HCT116 (cell line): ENCODE results near the gene CACNB2. TPM values are rescaled to one million over a fixed set of nuclear protein-coding genes. Genes with fewer than 3 reads are reported as not detected.

ENCODE experiments used
- ATAC-seq: fragments of 200-7000 bp; cut with Tn5 transposase; 2 replicates; pipeline ENCODE4 v1.9.1; 2020; ENCODE audit warnings: mild to moderate bottlenecking, moderate library complexity
- BruUV-seq: library from RNA; stranded (reverse); fragments of 400-500 nt; replicated peaks from 2 replicates; lab custom pipeline; 2021; lab: Mats Ljungman, UMichigan
- CTCF ChIA-PET: fragments of 300-600 bp; sonication (Branson Sonifier 250); formaldehyde crosslinking; loops from one replicate; lab custom pipeline; 2021; ENCODE audit warnings: antibody characterized with exemption; lab: Charles Lee
- POLR2A ChIA-PET: fragments of 300-600, 350-600 bp; sonication (Branson Sonifier 250); formaldehyde crosslinking; loops from one replicate; lab custom pipeline; 2021; ENCODE audit warnings: antibody characterized with exemption; lab: Charles Lee
- RAD21 ChIA-PET, 2 experiments: fragments of 300-600 bp; sonication (Branson Sonifier 250); formaldehyde crosslinking; loops; one replicate each; lab custom pipeline; 2023; ENCODE audit warnings: low total read pairs in 2 of 2; ENCODE audit not compliant: uncharacterized antibody in 2 of 2, unreplicated experiment in 2 of 2, low non-redundant PET in 1 of 2; lab: Charles Lee
- DNase-seq: peaks from one replicate; pipeline ENCODE4 v3.0.0-alpha.2; 2010; ENCODE audit warnings: low read depth, low spot score
- H2AFZ ChIP-seq: fragments of 200-600 bp; shearing (Covaris generic), sonication (generic); 2 replicates; pipeline ENCODE4 v1.6.1; 2017; ENCODE audit warnings: low read depth, mixed run types, mixed read lengths, antibody characterized with exemption, low read length; ENCODE audit not compliant: poor library complexity, severe bottlenecking
- H3K27ac ChIP-seq: 2 replicates; pipeline ENCODE4 v1.5.1; 2012; ENCODE audit warnings: low read depth, low read length
- H3K27me3 ChIP-seq: fragments of 200-600 bp; sonication (generic); 2 replicates; pipeline ENCODE4 v1.6.1; 2016; ENCODE audit warnings: mixed run types, low read length, mixed read lengths; ENCODE audit not compliant: insufficient read depth
- H3K36me3 ChIP-seq, 2 experiments: fragments of 200-500 bp in 1 of 2; fragments of 200-600 bp in 1 of 2; sonication (Bioruptor generic) in 1 of 2; sonication (generic) in 1 of 2; 2 replicates each; pipeline versions ENCODE4 v1.5.1 to v1.6.1; 2014 to 2016; ENCODE audit warnings: low read length in 2 of 2, inconsistent platforms in 1 of 2, mixed read lengths in 1 of 2, mixed run types in 1 of 2; ENCODE audit not compliant: insufficient read depth in 2 of 2, control insufficient read depth in 1 of 2
- H3K4me1 ChIP-seq, 2 experiments: fragments of 200-600 bp in 1 of 2; sonication (generic) in 1 of 2; 2 replicates each; pipeline versions ENCODE4 v1.5.1 to v1.6.1; 2012 to 2017; ENCODE audit warnings: low read length in 2 of 2, inconsistent platforms in 1 of 2, mild to moderate bottlenecking in 1 of 2, mixed read lengths in 1 of 2, mixed run types in 1 of 2, moderate library complexity in 1 of 2; ENCODE audit not compliant: insufficient read depth in 2 of 2, control insufficient read depth in 1 of 2
- H3K4me2 ChIP-seq: fragments of 200-600 bp; sonication (generic); 2 replicates; pipeline ENCODE4 v1.6.1; 2017; ENCODE audit warnings: mixed run types, low read length, mixed read lengths
- H3K4me3 ChIP-seq, 2 experiments: fragments of 200-600 bp in 1 of 2; sonication (generic) in 1 of 2; replicated peaks in 1 of 2; 2 replicates each; pipeline ENCODE4 v1.5.1; 2011 to 2016; ENCODE audit warnings: low read length in 2 of 2, control low read depth in 1 of 2, low read depth in 1 of 2, mild to moderate bottlenecking in 1 of 2, mixed read lengths in 1 of 2, mixed run types in 1 of 2
- H3K79me2 ChIP-seq: fragments of 200-600 bp; sonication (generic); 2 replicates; pipeline ENCODE4 v1.6.1; 2017; ENCODE audit warnings: mild to moderate bottlenecking, mixed run types, low read length, moderate library complexity, mixed read lengths; ENCODE audit not compliant: insufficient read depth
- H3K9ac ChIP-seq: fragments of 200-600 bp; sonication (generic); 2 replicates; pipeline ENCODE4 v1.6.1; 2016; ENCODE audit warnings: low read length, mixed read lengths
- H3K9me2 ChIP-seq: fragments of 200-600 bp; sonication (generic), shearing (Covaris generic); 2 replicates; pipeline ENCODE4 v1.6.1; 2017; ENCODE audit warnings: mixed run types, mild to moderate bottlenecking, moderate library complexity; ENCODE audit not compliant: insufficient read depth
- H3K9me3 ChIP-seq, 2 experiments: fragments of 200-500 bp in 1 of 2; fragments of 200-600 bp in 1 of 2; sonication (Bioruptor generic) in 1 of 2; sonication (generic) in 1 of 2; 2 replicates each; pipeline ENCODE4 v1.6.1; 2014 to 2017; ENCODE audit warnings: low read length in 2 of 2, mixed read lengths in 2 of 2, inconsistent platforms in 1 of 2, low read depth in 1 of 2, mild to moderate bottlenecking in 1 of 2, mixed run types in 1 of 2, moderate library complexity in 1 of 2; ENCODE audit not compliant: control insufficient read depth in 1 of 2, insufficient read depth in 1 of 2
- H4K20me1 ChIP-seq: fragments of 200-600 bp; sonication (generic), shearing (Covaris generic); 2 replicates; pipeline ENCODE4 v1.6.1; 2017; ENCODE audit warnings: mixed run types, mild to moderate bottlenecking, moderate library complexity; ENCODE audit not compliant: insufficient read depth
- CBX3 ChIP-seq: IDR thresholded peaks from 2 replicates; pipeline ENCODE4 v1.6.1; 2012; ENCODE audit warnings: low read depth
- CEBPB ChIP-seq: IDR thresholded peaks from 2 replicates; pipeline ENCODE4 v1.6.1; 2012; ENCODE audit warnings: low read depth
- EGR1 ChIP-seq: IDR thresholded peaks from 2 replicates; pipeline ENCODE4 v1.6.1; 2012; ENCODE audit warnings: low read depth
- ELF1 ChIP-seq: IDR thresholded peaks from 2 replicates; pipeline ENCODE4 v1.6.1; 2012; ENCODE audit warnings: low read depth, borderline replicate concordance
- EZH2 ChIP-seq: fragments of 200-600 bp; sonication (generic); IDR thresholded peaks from 2 replicates; pipeline ENCODE4 v1.6.1; 2017; ENCODE audit warnings: antibody characterized with exemption, mixed run types
- JUND ChIP-seq: IDR thresholded peaks from 2 replicates; pipeline ENCODE4 v1.6.1; 2012
- POLR2A ChIP-seq: IDR thresholded peaks from 2 replicates; pipeline ENCODE4 v1.7.0; 2011; ENCODE audit warnings: borderline replicate concordance; ENCODE audit not compliant: insufficient read depth, insufficient read length; ENCODE audit errors: extremely low read depth
- POLR2AphosphoS5 ChIP-seq: IDR thresholded peaks from 2 replicates; pipeline ENCODE4 v1.6.1; 2011; ENCODE audit warnings: mild to moderate bottlenecking, low read depth, low read length, moderate library complexity
- RAD21 ChIP-seq: IDR thresholded peaks from 2 replicates; pipeline ENCODE4 v1.6.1; 2012; ENCODE audit warnings: low read depth, mild to moderate bottlenecking
- SIN3A ChIP-seq: IDR thresholded peaks from 2 replicates; pipeline ENCODE4 v1.6.1; 2012; ENCODE audit warnings: low read depth
- SP1 ChIP-seq: IDR thresholded peaks from 2 replicates; pipeline ENCODE4 v1.6.1; 2012; ENCODE audit warnings: low read depth
- SRF ChIP-seq: IDR thresholded peaks from 2 replicates; pipeline ENCODE4 v1.6.1; 2012; ENCODE audit warnings: low read depth
- YY1 ChIP-seq: IDR thresholded peaks from 2 replicates; pipeline ENCODE4 v1.6.1; 2011; ENCODE audit warnings: low read length, low read depth, moderate library complexity, mild to moderate bottlenecking; ENCODE audit not compliant: insufficient replicate concordance; ENCODE audit errors: extremely low read depth
- ZFX ChIP-seq: fragments of 450-650 bp; IDR thresholded peaks from 2 replicates; pipeline ENCODE4 v1.6.1; 2017
- ZNF274 ChIP-seq: fragments of 200-500 bp; sonication (Bioruptor generic); IDR thresholded peaks from 2 replicates; pipeline ENCODE4 v1.6.1; 2014; ENCODE audit warnings: mild to moderate bottlenecking, low read depth, low read length, inconsistent platforms
- intact Hi-C: fragments of 100-400 bp; cut with micrococcal nuclease; formaldehyde crosslinking; loops from 2 replicates; pipeline ENCODE4 v1.10.0; 2022
- total RNA-seq: library from RNA; stranded (reverse); gene quantifications from one replicate; pipeline ENCODE4 v1.2.1, GENCODE V29; 2021; ENCODE audit not compliant: unreplicated experiment
- TF ChIP-seq, protein P1 (sequence below): IDR thresholded peaks from 2 replicates; pipeline ENCODE4 v1.6.1; 2011; ENCODE audit warnings: mild to moderate bottlenecking, low read length, moderate library complexity; ENCODE audit not compliant: insufficient replicate concordance; ENCODE audit errors: extremely low read depth
- TF ChIP-seq, protein P2 (sequence below): IDR thresholded peaks from 2 replicates; pipeline ENCODE4 v1.6.1; 2012
- TF ChIP-seq, protein P3 (sequence below): IDR thresholded peaks from 2 replicates; pipeline ENCODE4 v1.6.1; 2012
- TF ChIP-seq, protein P4 (sequence below): IDR thresholded peaks from 2 replicates; pipeline ENCODE4 v1.6.1; 2012; ENCODE audit warnings: low read depth
- TF ChIP-seq, protein P5 (sequence below), 3 experiments: fragments of 200-600 bp in 1 of 3; sonication (generic) in 1 of 3; IDR thresholded peaks in 2 of 3; conservative IDR thresholded peaks in 1 of 3; 2 replicates each; pipeline ENCODE4 v1.5.1; 2012 to 2017; ENCODE audit warnings: low read depth in 2 of 3, low read length in 2 of 3, antibody characterized with exemption in 1 of 3, borderline replicate concordance in 1 of 3, control low read depth in 1 of 3, mild to moderate bottlenecking in 1 of 3, mixed read lengths in 1 of 3, mixed run types in 1 of 3, moderate library complexity in 1 of 3; ENCODE audit not compliant: insufficient read depth in 1 of 3

The CACNB2 gene
- total RNA-seq, 1 experiment from 2014 or later = 0.71 TPM

DNA sequence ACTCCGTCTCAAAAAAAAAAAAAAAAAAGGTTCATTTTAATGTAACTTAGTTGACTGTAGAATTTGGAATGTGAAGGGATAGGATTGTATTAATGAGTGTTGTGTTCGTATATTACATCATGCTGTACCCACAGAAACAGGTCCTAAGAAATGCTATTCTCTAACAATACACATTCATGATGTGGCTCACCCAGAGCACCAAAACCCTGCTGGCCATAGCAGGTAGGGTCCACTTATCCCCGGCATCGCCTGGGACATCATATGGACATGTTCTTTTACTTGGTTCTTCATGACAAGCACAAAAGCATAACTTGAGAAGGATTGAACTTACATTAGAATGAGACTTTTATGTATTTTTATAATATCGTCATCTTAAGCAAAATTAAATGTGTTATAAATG lies 241.5 kb downstream of the CACNB2 start:
- TF ChIP-seq SP1 = no peak
- no peak for TF ChIP-seq RAD21
- no peak for TF ChIP-seq ZFX
- no peak for TF ChIP-seq YY1
- no peak for TF ChIP-seq SIN3A
- TF ChIP-seq SRF = no peak
- TF ChIP-seq POLR2AphosphoS5 = no peak
- no peak for TF ChIP-seq JUND
- TF ChIP-seq, protein P1, sequence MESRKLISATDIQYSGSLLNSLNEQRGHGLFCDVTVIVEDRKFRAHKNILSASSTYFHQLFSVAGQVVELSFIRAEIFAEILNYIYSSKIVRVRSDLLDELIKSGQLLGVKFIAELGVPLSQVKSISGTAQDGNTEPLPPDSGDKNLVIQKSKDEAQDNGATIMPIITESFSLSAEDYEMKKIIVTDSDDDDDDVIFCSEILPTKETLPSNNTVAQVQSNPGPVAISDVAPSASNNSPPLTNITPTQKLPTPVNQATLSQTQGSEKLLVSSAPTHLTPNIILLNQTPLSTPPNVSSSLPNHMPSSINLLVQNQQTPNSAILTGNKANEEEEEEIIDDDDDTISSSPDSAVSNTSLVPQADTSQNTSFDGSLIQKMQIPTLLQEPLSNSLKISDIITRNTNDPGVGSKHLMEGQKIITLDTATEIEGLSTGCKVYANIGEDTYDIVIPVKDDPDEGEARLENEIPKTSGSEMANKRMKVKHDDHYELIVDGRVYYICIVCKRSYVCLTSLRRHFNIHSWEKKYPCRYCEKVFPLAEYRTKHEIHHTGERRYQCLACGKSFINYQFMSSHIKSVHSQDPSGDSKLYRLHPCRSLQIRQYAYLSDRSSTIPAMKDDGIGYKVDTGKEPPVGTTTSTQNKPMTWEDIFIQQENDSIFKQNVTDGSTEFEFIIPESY = no peak
- TF ChIP-seq EGR1 = no peak
- no peak for TF ChIP-seq ZNF274
- no peak for TF ChIP-seq CBX3
- TF ChIP-seq, protein P2, sequence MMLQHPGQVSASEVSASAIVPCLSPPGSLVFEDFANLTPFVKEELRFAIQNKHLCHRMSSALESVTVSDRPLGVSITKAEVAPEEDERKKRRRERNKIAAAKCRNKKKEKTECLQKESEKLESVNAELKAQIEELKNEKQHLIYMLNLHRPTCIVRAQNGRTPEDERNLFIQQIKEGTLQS = no peak
- TF ChIP-seq POLR2A = no peak
- TF ChIP-seq EZH2 = no peak
- TF ChIP-seq, protein P3, sequence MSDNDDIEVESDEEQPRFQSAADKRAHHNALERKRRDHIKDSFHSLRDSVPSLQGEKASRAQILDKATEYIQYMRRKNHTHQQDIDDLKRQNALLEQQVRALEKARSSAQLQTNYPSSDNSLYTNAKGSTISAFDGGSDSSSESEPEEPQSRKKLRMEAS = no peak
- TF ChIP-seq, protein P4, sequence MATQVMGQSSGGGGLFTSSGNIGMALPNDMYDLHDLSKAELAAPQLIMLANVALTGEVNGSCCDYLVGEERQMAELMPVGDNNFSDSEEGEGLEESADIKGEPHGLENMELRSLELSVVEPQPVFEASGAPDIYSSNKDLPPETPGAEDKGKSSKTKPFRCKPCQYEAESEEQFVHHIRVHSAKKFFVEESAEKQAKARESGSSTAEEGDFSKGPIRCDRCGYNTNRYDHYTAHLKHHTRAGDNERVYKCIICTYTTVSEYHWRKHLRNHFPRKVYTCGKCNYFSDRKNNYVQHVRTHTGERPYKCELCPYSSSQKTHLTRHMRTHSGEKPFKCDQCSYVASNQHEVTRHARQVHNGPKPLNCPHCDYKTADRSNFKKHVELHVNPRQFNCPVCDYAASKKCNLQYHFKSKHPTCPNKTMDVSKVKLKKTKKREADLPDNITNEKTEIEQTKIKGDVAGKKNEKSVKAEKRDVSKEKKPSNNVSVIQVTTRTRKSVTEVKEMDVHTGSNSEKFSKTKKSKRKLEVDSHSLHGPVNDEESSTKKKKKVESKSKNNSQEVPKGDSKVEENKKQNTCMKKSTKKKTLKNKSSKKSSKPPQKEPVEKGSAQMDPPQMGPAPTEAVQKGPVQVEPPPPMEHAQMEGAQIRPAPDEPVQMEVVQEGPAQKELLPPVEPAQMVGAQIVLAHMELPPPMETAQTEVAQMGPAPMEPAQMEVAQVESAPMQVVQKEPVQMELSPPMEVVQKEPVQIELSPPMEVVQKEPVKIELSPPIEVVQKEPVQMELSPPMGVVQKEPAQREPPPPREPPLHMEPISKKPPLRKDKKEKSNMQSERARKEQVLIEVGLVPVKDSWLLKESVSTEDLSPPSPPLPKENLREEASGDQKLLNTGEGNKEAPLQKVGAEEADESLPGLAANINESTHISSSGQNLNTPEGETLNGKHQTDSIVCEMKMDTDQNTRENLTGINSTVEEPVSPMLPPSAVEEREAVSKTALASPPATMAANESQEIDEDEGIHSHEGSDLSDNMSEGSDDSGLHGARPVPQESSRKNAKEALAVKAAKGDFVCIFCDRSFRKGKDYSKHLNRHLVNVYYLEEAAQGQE = no peak
- TF ChIP-seq CEBPB = no peak
- TF ChIP-seq, protein P5, sequence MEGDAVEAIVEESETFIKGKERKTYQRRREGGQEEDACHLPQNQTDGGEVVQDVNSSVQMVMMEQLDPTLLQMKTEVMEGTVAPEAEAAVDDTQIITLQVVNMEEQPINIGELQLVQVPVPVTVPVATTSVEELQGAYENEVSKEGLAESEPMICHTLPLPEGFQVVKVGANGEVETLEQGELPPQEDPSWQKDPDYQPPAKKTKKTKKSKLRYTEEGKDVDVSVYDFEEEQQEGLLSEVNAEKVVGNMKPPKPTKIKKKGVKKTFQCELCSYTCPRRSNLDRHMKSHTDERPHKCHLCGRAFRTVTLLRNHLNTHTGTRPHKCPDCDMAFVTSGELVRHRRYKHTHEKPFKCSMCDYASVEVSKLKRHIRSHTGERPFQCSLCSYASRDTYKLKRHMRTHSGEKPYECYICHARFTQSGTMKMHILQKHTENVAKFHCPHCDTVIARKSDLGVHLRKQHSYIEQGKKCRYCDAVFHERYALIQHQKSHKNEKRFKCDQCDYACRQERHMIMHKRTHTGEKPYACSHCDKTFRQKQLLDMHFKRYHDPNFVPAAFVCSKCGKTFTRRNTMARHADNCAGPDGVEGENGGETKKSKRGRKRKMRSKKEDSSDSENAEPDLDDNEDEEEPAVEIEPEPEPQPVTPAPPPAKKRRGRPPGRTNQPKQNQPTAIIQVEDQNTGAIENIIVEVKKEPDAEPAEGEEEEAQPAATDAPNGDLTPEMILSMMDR (IDR thresholded peaks at IDR 0.05 in 2 of 3, conservative IDR thresholded peaks at IDR 0.05 in 1 of 3; ENCODE audit: borderline replicate concordance in 1 of 3, insufficient read depth in 1 of 3, low read depth in 2 of 3, low read length in 2 of 3) = no peak; a peak in 1 of 6 replicates
- no peak for TF ChIP-seq ELF1
- TF ChIP-seq, all 23 proteins: peak for 0
- ChIA-PET RAD21 (no interaction called here), CTCF (no interaction called here), POLR2A (no interaction called here)
- no peak overlapping the region for H3K27ac ChIP-seq
- H3K9me3 ChIP-seq = no peaks in the 10 kb centered on the region
- no peak overlapping the region for H3K4me3 ChIP-seq
- H3K4me1 ChIP-seq = no peaks in the 10 kb centered on the region
- no peak for DNase-seq
- intact Hi-C loops = no loop called here
- no peaks in the 10 kb centered on the region for H3K79me2 ChIP-seq
- ATAC-seq = no peak
- H3K27me3 ChIP-seq = no peaks in the 10 kb centered on the region
- no TSS peak for BruUV-seq
- no peak overlapping the region for H3K9ac ChIP-seq
- no peak overlapping the region for H3K4me2 ChIP-seq
- H3K36me3 ChIP-seq = no peaks in the 10 kb centered on the region
- H4K20me1 ChIP-seq = no peaks in the 10 kb centered on the region
- no peak overlapping the region for H2AFZ ChIP-seq
- no peaks in the 10 kb centered on the region for H3K9me2 ChIP-seq
